GM18508 (cell line): ENCODE measurements around the gene LRRC73.
"Not testable (repeated sequence)": the region's sequence is repeated elsewhere in the genome, so short reads cannot be mapped to it uniquely, and the experiment has no call there.

Experiments used
- ATAC-seq: cut with Tn5 transposase; IDR thresholded peaks from one replicate; pipeline ENCODE4 v1.9.1; 2021; ENCODE audit warnings: moderate number of reproducible peaks; ENCODE audit not compliant: insufficient read depth, unreplicated experiment

LRRC73 gene

GRCh38 chr6:43515808-43516207 lies 5.7 kb upstream of the LRRC73 start:
- no peak for ATAC-seq

- ATAC-seq = no peak
Measured at GRCh38 chr6:43511824-43512415, 1.8 kb upstream of the LRRC73 start.

GRCh38 chr6:43510827-43511163 lies 649 bp upstream of the LRRC73 start:
- no peak for ATAC-seq

GRCh38 chr6:43509142-43509983 lies 783 bp downstream of the LRRC73 start:
- no peak for ATAC-seq

- no peak for ATAC-seq
Measured at GRCh38 chr6:43508481-43509141, 1.5 kb downstream of the LRRC73 start.

- no peak for ATAC-seq
Measured at GRCh38 chr6:43506667-43507471, 3.3 kb downstream of the LRRC73 start.

- ATAC-seq = no peak
Measured at GRCh38 chr6:43506171-43506570, 4.0 kb downstream of the LRRC73 start.

- no peak for ATAC-seq
Measured at GRCh38 chr6:43505718-43506117, 4.4 kb downstream of the LRRC73 start.

GRCh38 chr6:43504756-43505593 lies 5.2 kb downstream of the LRRC73 start:
- ATAC-seq = no peak

GRCh38 chr6:43503443-43503842 lies 6.7 kb downstream of the LRRC73 start:
- ATAC-seq = no peak

GRCh38 chr6:43502666-43503065 lies 7.5 kb downstream of the LRRC73 start:
- ATAC-seq = no peak

GRCh38 chr6:43500921-43501320 lies 9.2 kb downstream of the LRRC73 start:
- ATAC-seq = no peak

- ATAC-seq = no peak
Measured at GRCh38 chr6:43499028-43499815, 10.9 kb downstream of the LRRC73 start.

- ATAC-seq = not testable (repeated sequence)
Measured at GRCh38 chr6:43498291-43498690, 11.9 kb downstream of the LRRC73 start.

GRCh38 chr6:43497689-43498088 lies 12.5 kb downstream of the LRRC73 start:
- ATAC-seq = no peak

- ATAC-seq = no peak
Measured at GRCh38 chr6:43497129-43497396, 13.1 kb downstream of the LRRC73 start.

- no peak for ATAC-seq
Measured at GRCh38 chr6:43496370-43497128, 13.6 kb downstream of the LRRC73 start.

GRCh38 chr6:43495409-43495941 lies 14.7 kb downstream of the LRRC73 start:
- ATAC-seq = no peak
